GM12878 (cell line): ENCODE results near the gene CLPTM1L. TPM values are rescaled to one million over a fixed set of nuclear protein-coding genes. Genes with fewer than 3 reads are reported as not detected.

Source experiments
- ATAC-seq: fragments of 200-7000 bp; cut with Tn5 transposase; 3 replicates; pipeline ENCODE4 v1.9.1; 2020; ENCODE audit warnings: mild to moderate bottlenecking, moderate library complexity
- BruUV-seq: library from RNA; stranded (reverse); fragments of 400-500 nt; replicated peaks from 2 replicates; lab custom pipeline; 2021; lab: Mats Ljungman, UMichigan
- CTCF ChIA-PET: fragments of 300-600 bp; sonication (Branson Sonifier 250); formaldehyde crosslinking; extraction: SDS; loops from one replicate; lab custom pipeline; 2021; ENCODE audit warnings: inconsistent platforms; lab: Yijun Ruan, JAX
- POLR2A ChIA-PET: fragments of 350-600 bp; formaldehyde crosslinking; extraction: SDS; loops from one replicate; lab custom pipeline; 2021; ENCODE audit warnings: inconsistent platforms; lab: Charles Lee
- RAD21 ChIA-PET: fragments of 300-600 bp; sonication (Branson Sonifier 250); formaldehyde crosslinking; loops from one replicate; lab custom pipeline; 2023; ENCODE audit warnings: antibody characterized with exemption; ENCODE audit not compliant: unreplicated experiment; lab: Charles Lee
- SMC1A ChIA-PET: fragments of 300-600 bp; sonication (Branson Sonifier 250); formaldehyde crosslinking; loops from one replicate; lab custom pipeline; 2023; ENCODE audit not compliant: unreplicated experiment, uncharacterized antibody; lab: Charles Lee
- DNase-seq: peaks from one replicate; pipeline ENCODE4 v3.0.0-alpha.2; 2011; ENCODE audit warnings: low read depth, low spot score
- FAIRE-seq: peaks from 3 replicates; lab custom pipeline; 2011; peaks lifted over from hg19 to GRCh38; lab: Jason Lieb, UNC
- H2AFZ ChIP-seq: 2 replicates; pipeline ENCODE4 v1.6.0; 2011; ENCODE audit warnings: low read depth, low read length, control low read depth; ENCODE audit not compliant: control insufficient read depth
- H3K27ac ChIP-seq: 2 replicates; pipeline ENCODE4 v1.5.1; 2011; ENCODE audit warnings: control low read depth; ENCODE audit not compliant: control insufficient read depth, insufficient read depth
- H3K27me3 ChIP-seq, 2 experiments: replicated peaks in 1 of 2; 2 replicates each; pipeline versions ENCODE4 v1.6.0 to v1.6.1; 2011; ENCODE audit warnings: low read length in 1 of 2; ENCODE audit not compliant: control insufficient read depth in 2 of 2, insufficient read depth in 2 of 2
- H3K36me3 ChIP-seq, 2 experiments: 2 replicates each; pipeline ENCODE4 v1.5.1; 2011; ENCODE audit warnings: low read length in 1 of 2; ENCODE audit not compliant: control insufficient read depth in 2 of 2, insufficient read depth in 2 of 2
- H3K4me1 ChIP-seq: 2 replicates; pipeline ENCODE4 v1.6.1; 2011; ENCODE audit warnings: mild to moderate bottlenecking, low read length, moderate library complexity, mixed read lengths; ENCODE audit not compliant: control insufficient read depth, insufficient read depth
- H3K4me2 ChIP-seq: 2 replicates; pipeline ENCODE4 v1.6.0; 2011; ENCODE audit warnings: control low read depth; ENCODE audit not compliant: control insufficient read depth, insufficient read depth
- H3K4me3 ChIP-seq: fragments of 200-600 bp; sonication (generic); 2 replicates; pipeline ENCODE4 v1.5.1; 2016
- H3K79me2 ChIP-seq: 2 replicates; pipeline ENCODE4 v1.6.0; 2011; ENCODE audit warnings: low read length; ENCODE audit not compliant: control insufficient read depth, insufficient read depth
- H3K9ac ChIP-seq: 2 replicates; pipeline ENCODE4 v1.8.0; 2011; ENCODE audit warnings: low read length, control low read depth, mixed read lengths; ENCODE audit not compliant: control insufficient read depth, insufficient read depth
- H3K9me3 ChIP-seq: replicated peaks from 3 replicates; pipeline ENCODE4 v1.5.1; 2011; ENCODE audit warnings: mild to moderate bottlenecking, low read length; ENCODE audit not compliant: control insufficient read depth, insufficient read depth
- H4K20me1 ChIP-seq: 2 replicates; pipeline ENCODE4 v1.6.0; 2011; ENCODE audit not compliant: control insufficient read depth, insufficient read depth
- ETV6 ChIP-seq, 2 experiments: fragments of 450-650 bp in 1 of 2; IDR thresholded peaks in 1 of 2; conservative IDR thresholded peaks in 1 of 2; 2 replicates each; pipeline ENCODE4 v1.6.1; 2014; ENCODE audit warnings: antibody characterized with exemption in 1 of 2, borderline replicate concordance in 1 of 2, low read depth in 1 of 2, mild to moderate bottlenecking in 1 of 2, moderate library complexity in 1 of 2
- MTA2 ChIP-seq: fragments of 450-650 bp; IDR thresholded peaks from 2 replicates; pipeline ENCODE4 v1.6.1; 2016; ENCODE audit warnings: low read depth, mild to moderate bottlenecking, moderate library complexity
- NR2C1 ChIP-seq: fragments of 450-650 bp; IDR thresholded peaks from 2 replicates; pipeline ENCODE4 v1.6.1; 2017; ENCODE audit warnings: antibody characterized with exemption, mild to moderate bottlenecking, moderate library complexity
- NR2F1 ChIP-seq: fragments of 450-650 bp; conservative IDR thresholded peaks from 2 replicates; pipeline ENCODE4 v1.6.1; 2017; ENCODE audit warnings: mild to moderate bottlenecking
- SMARCA5 ChIP-seq: fragments of 450-650 bp; IDR thresholded peaks from 2 replicates; pipeline ENCODE4 v1.6.1; 2017; ENCODE audit warnings: mild to moderate bottlenecking
- YY1 ChIP-seq: IDR thresholded peaks from 2 replicates; pipeline ENCODE4 v1.6.1; 2011; ENCODE audit warnings: low read depth, mild to moderate bottlenecking, low read length
- WGBS: methylation state at CpG from one replicate; pipeline ENCODE4 v1.1.6; 2016; ENCODE audit warnings: low lambda C conversion rate; ENCODE audit not compliant: insufficient replicate concordance, insufficient coverage; ENCODE audit errors: missing lambda C conversion rate; 5-methylcytosine and 5-hydroxymethylcytosine counted together
- in situ Hi-C: fragments of 300-500 bp; cut with MboI; formaldehyde crosslinking; loops from 9 replicates; pipeline ENCODE4 v1.14.3; 2018; ENCODE audit warnings: mixed read lengths
- intact Hi-C: fragments of 100-400 bp; cut with micrococcal nuclease; formaldehyde crosslinking; loops from one replicate; pipeline ENCODE4 v1.14.2; 2022; ENCODE audit not compliant: unreplicated experiment
- polyA plus RNA-seq, 11 experiments: library from polyadenylated mRNA; depleted of rRNA in 4 of 11; unstranded in 6 of 11; stranded (reverse) in 5 of 11; fragments of >200 nt; fragmentation: Nextera tagmentation in 4 of 11; fragmentation: Illumina TruSeq in 1 of 11; extraction: Ambion mirVana in 4 of 11; extraction: Trizol in 1 of 11; gene quantifications; 1 replicate in 1 of 11; 2 replicates in 10 of 11; pipeline versions ENCODE4 v1.2.1 to v1.2.3, GENCODE V29; 2011 to 2016; ENCODE audit warnings: inconsistent platforms in 2 of 11, missing spikeins in 2 of 11, low read depth in 1 of 11
- total RNA-seq, 4 experiments: library from RNA; depleted of rRNA in 3 of 4; stranded (reverse); fragments of >200 nt in 3 of 4; fragmentation: Illumina TruSeq in 1 of 4; extraction: Trizol in 1 of 4; gene quantifications; 2 replicates each; pipeline versions ENCODE4 v1.2.1 to v1.2.3, GENCODE V29; 2013 to 2021

CLPTM1L gene
- total and polyA plus RNA-seq, 10 of the 15 experiments (the other 5 are each of a cell fraction or from before 2014, with no cell fraction given): 2.9 to 278 (median 135) TPM

- no peaks in the 10 kb centered on the region; the same call in 1 of the 2 replicates for H4K20me1 ChIP-seq
- intact Hi-C loops: no loop called here
- WGBS: 88% methylated on average over 19 of the region's 21 CpGs
- H3K27me3 ChIP-seq: no peaks in the 10 kb centered on the region
- H2AFZ ChIP-seq: no peak overlapping the region
- TF ChIP-seq YY1: no peak
- TF ChIP-seq ETV6 (conservative IDR thresholded peaks at IDR 0.05 in 1 of 2, IDR thresholded peaks at IDR 0.05 in 1 of 2; ENCODE audit: borderline replicate concordance in 1 of 2, low read depth in 1 of 2): no peak
- no peak for TF ChIP-seq NR2C1
- no peak for TF ChIP-seq MTA2
- TF ChIP-seq NR2F1: no peak
- TF ChIP-seq SMARCA5: no peak
- in situ Hi-C loops: no loop called here
- no peaks in the 10 kb centered on the region; the same call in 2 of the 3 replicates for H3K9me3 ChIP-seq
- ChIA-PET RAD21 (no interaction called here), SMC1A (no interaction called here), POLR2A (no interaction called here), CTCF (no interaction called here)
- H3K4me2 ChIP-seq: no peak overlapping the region
- peaks cover 0 to 16% of the 10 kb centered on the region in 2 experiments; a peak in 2 of 4 replicates for H3K36me3 ChIP-seq
- DNase-seq: no peak
- H3K4me1 ChIP-seq: peaks cover 3% of the 10 kb centered on the region; the same call in 1 of the 2 replicates
- BruUV-seq: no TSS peak
- H3K4me3 ChIP-seq: no peak overlapping the region
- H3K9ac ChIP-seq: no peak overlapping the region
- ATAC-seq: no peak
- no peak for FAIRE-seq
- no peaks in the 10 kb centered on the region for H3K79me2 ChIP-seq
- H3K27ac ChIP-seq: no peak overlapping the region
Measured at GRCh38 chr5:1272201-1272600, 72.7 kb downstream of the CLPTM1L start.
